ENCODE measurements around the gene STOM. TPM values are rescaled to one million over a fixed set of nuclear protein-coding genes. Genes with fewer than 3 reads are reported as not detected.

STOM gene
- total RNA-seq, 1 donor from 2014 or later = 16.1 TPM

- no peak for TF ChIP-seq CTCF (IDR thresholded peaks at IDR 0.05; ENCODE audit: unreplicated experiment)
- peaks cover 24% of the 10 kb centered on the region for H3K36me3 Mint-ChIP-seq (ENCODE audit: low read depth, unreplicated experiment)
- H3K4me1 Mint-ChIP-seq (ENCODE audit: unreplicated experiment) = no peaks in the 10 kb centered on the region
- no peak for DNase-seq (ENCODE audit: low spot score)
- H3K4me3 Mint-ChIP-seq (ENCODE audit: unreplicated experiment) = no peak overlapping the region
- H3K27ac Mint-ChIP-seq (ENCODE audit: unreplicated experiment) = no peak overlapping the region
- H3K27me3 Mint-ChIP-seq (ENCODE audit: unreplicated experiment) = no peaks in the 10 kb centered on the region
- H3K9me3 Mint-ChIP-seq (ENCODE audit: unreplicated experiment) = no peaks in the 10 kb centered on the region
Observed at GRCh38 chr9:121316378-121316777, 53.7 kb downstream of the STOM start.

- Mint-ChIP-seq H3K4me1 (ENCODE audit: unreplicated experiment) (no peaks in the 10 kb centered on the region), H3K36me3 (ENCODE audit: low read depth, unreplicated experiment) (peaks cover 46% of the 10 kb centered on the region)
Observed at GRCh38 chr9:121313458-121314152, 56.4 kb downstream of the STOM start.

GRCh38 chr9:121312169-121312568, 57.9 kb downstream of the STOM start:
- no peak for TF ChIP-seq CTCF (IDR thresholded peaks at IDR 0.05; ENCODE audit: unreplicated experiment)
- Mint-ChIP-seq H3K9me3 (ENCODE audit: unreplicated experiment) (no peaks in the 10 kb centered on the region), H3K27ac (ENCODE audit: unreplicated experiment) (no peak overlapping the region), H3K4me1 (ENCODE audit: unreplicated experiment) (no peaks in the 10 kb centered on the region), H3K4me3 (ENCODE audit: unreplicated experiment) (no peak overlapping the region), H3K36me3 (ENCODE audit: low read depth, unreplicated experiment) (peaks cover 47% of the 10 kb centered on the region), H3K27me3 (ENCODE audit: unreplicated experiment) (peaks cover 2% of the 10 kb centered on the region)
- DNase-seq (ENCODE audit: low spot score) = no peak

More at GRCh38 chr9:121313458-121314152, 56.4 kb downstream of the STOM start:
- H3K4me3 Mint-ChIP-seq (ENCODE audit: unreplicated experiment) = no peak overlapping the region
- DNase-seq (ENCODE audit: low spot score) = no peak
- peaks cover 2% of the 10 kb centered on the region for H3K27me3 Mint-ChIP-seq (ENCODE audit: unreplicated experiment)
- no peaks in the 10 kb centered on the region for H3K9me3 Mint-ChIP-seq (ENCODE audit: unreplicated experiment)
- no peak for TF ChIP-seq CTCF (IDR thresholded peaks at IDR 0.05; ENCODE audit: unreplicated experiment)
- no peak overlapping the region for H3K27ac Mint-ChIP-seq (ENCODE audit: unreplicated experiment)

GRCh38 chr9:121310571-121310970, 59.5 kb downstream of the STOM start:
- Mint-ChIP-seq H3K27me3 (ENCODE audit: unreplicated experiment) (peaks cover 2% of the 10 kb centered on the region), H3K27ac (ENCODE audit: unreplicated experiment) (no peak overlapping the region)

More at GRCh38 chr9:121310571-121310970, 59.5 kb downstream of the STOM start:
- Mint-ChIP-seq H3K36me3 (ENCODE audit: low read depth, unreplicated experiment) (peaks cover 42% of the 10 kb centered on the region), H3K4me3 (ENCODE audit: unreplicated experiment) (no peak overlapping the region), H3K4me1 (ENCODE audit: unreplicated experiment) (no peaks in the 10 kb centered on the region), H3K9me3 (ENCODE audit: unreplicated experiment) (no peaks in the 10 kb centered on the region)
- no peak for TF ChIP-seq CTCF (IDR thresholded peaks at IDR 0.05; ENCODE audit: unreplicated experiment)
- DNase-seq (ENCODE audit: low spot score) = no peak
